HepG2 (cell line): Measurements from ENCODE around the gene IPPK. TPM values are rescaled to one million over a fixed set of nuclear protein-coding genes. Genes with fewer than 3 reads are reported as not detected.

Experiments
- ATAC-seq: fragments of 200-7000 bp; cut with Tn5 transposase; 3 replicates; pipeline ENCODE4 v1.9.1; 2020; ENCODE audit warnings: mild to moderate bottlenecking, moderate library complexity
- BruUV-seq: library from RNA; stranded (reverse); fragments of 400-500 nt; replicated peaks from 2 replicates; lab custom pipeline; 2021; lab: Mats Ljungman, UMichigan
- CTCF ChIA-PET: fragments of 300-600 bp; formaldehyde crosslinking; extraction: SDS; loops from one replicate; lab custom pipeline; 2021; ENCODE audit warnings: low total read pairs, inconsistent platforms, low intra/inter-chr PET ratio; lab: Yijun Ruan, JAX
- POLR2A ChIA-PET: fragments of 350-600 bp; sonication (Branson Sonifier 250); formaldehyde crosslinking; loops from one replicate; lab custom pipeline; 2020; ENCODE audit warnings: antibody characterized with exemption, inconsistent platforms; lab: Yijun Ruan, JAX
- DNase-seq: peaks from one replicate; pipeline ENCODE4 v3.0.0-alpha.2; 2015; ENCODE audit warnings: low spot score
- FAIRE-seq: peaks from 3 replicates; lab custom pipeline; 2011; peaks lifted over from hg19 to GRCh38; lab: Jason Lieb, UNC
- H2AFZ ChIP-seq: one replicate; pipeline ENCODE4 v1.6.1; 2011; ENCODE audit warnings: low read length, inconsistent platforms
- H3K27ac ChIP-seq: fragments of 300-600 bp; 3 replicates; pipeline ENCODE4 v1.8.0; 2011; ENCODE audit warnings: mixed run types, mild to moderate bottlenecking, mixed read lengths, low read length, inconsistent platforms; ENCODE audit not compliant: insufficient read depth; ENCODE audit errors: extremely low read length
- H3K27me3 ChIP-seq, 2 experiments: fragments of 200-600 bp in 1 of 2; 2 replicates in 1 of 2; 3 replicates in 1 of 2; pipeline versions ENCODE4 v1.6.0 to v1.8.0; 2011; ENCODE audit warnings: low read length in 2 of 2, mild to moderate bottlenecking in 2 of 2, moderate library complexity in 2 of 2, inconsistent platforms in 1 of 2; ENCODE audit not compliant: insufficient read depth in 2 of 2, control insufficient read depth in 1 of 2
- H3K36me3 ChIP-seq, 2 experiments: fragments of 200-600 bp in 1 of 2; replicated peaks in 1 of 2; 2 replicates in 1 of 2; 3 replicates in 1 of 2; pipeline versions ENCODE4 v1.5.1 to v1.8.0; 2011; ENCODE audit warnings: low read length in 2 of 2, inconsistent platforms in 1 of 2; ENCODE audit not compliant: insufficient read depth in 2 of 2, control insufficient read depth in 1 of 2
- H3K4me1 ChIP-seq: 2 replicates; pipeline ENCODE4 v1.5.1; 2012; ENCODE audit warnings: low read length, inconsistent platforms; ENCODE audit not compliant: insufficient read depth
- H3K4me2 ChIP-seq: 2 replicates; pipeline ENCODE4 v1.6.0; 2011; ENCODE audit warnings: low read depth, low read length, inconsistent platforms
- H3K4me3 ChIP-seq, 3 experiments: fragments of 200-600 bp in 1 of 3; sonication (generic), shearing (Covaris generic) in 1 of 3; replicated peaks in 1 of 3; 2 replicates each; pipeline ENCODE4 v1.5.1; 2011 to 2016; ENCODE audit warnings: low read length in 3 of 3, inconsistent platforms in 2 of 3, low read depth in 2 of 3, mild to moderate bottlenecking in 2 of 3, control low read depth in 1 of 3, mixed read lengths in 1 of 3; ENCODE audit not compliant: insufficient read depth in 1 of 3
- H3K79me2 ChIP-seq: one replicate; pipeline ENCODE4 v1.6.1; 2011; ENCODE audit warnings: low read length, inconsistent platforms; ENCODE audit not compliant: insufficient read depth
- H3K9ac ChIP-seq: 2 replicates; pipeline ENCODE4 v1.6.0; 2011; ENCODE audit warnings: mild to moderate bottlenecking, low read depth, low read length, inconsistent platforms; ENCODE audit not compliant: insufficient read depth
- H3K9me3 ChIP-seq: 2 replicates; pipeline ENCODE4 v1.5.1; 2012; ENCODE audit warnings: mild to moderate bottlenecking, low read length
- H4K20me1 ChIP-seq: 2 replicates; pipeline ENCODE4 v1.6.0; 2011; ENCODE audit warnings: inconsistent platforms, mild to moderate bottlenecking, low read length, moderate library complexity; ENCODE audit not compliant: insufficient read depth
- CBX5 ChIP-seq: sonication (generic); formaldehyde crosslinking; IDR thresholded peaks from 2 replicates; pipeline ENCODE4 v1.4.0; 2020; ENCODE audit warnings: missing genetic modification reagents, borderline replicate concordance
- CERS6 ChIP-seq: sonication (generic); formaldehyde crosslinking; IDR thresholded peaks from 2 replicates; pipeline ENCODE4 v1.5.0; 2020; ENCODE audit warnings: missing genetic modification reagents
- FOXO1 ChIP-seq: sonication (generic); formaldehyde crosslinking; IDR thresholded peaks from 2 replicates; pipeline ENCODE4 v1.4.0; 2020; ENCODE audit warnings: missing genetic modification reagents
- SAP130 ChIP-seq: IDR thresholded peaks from 2 replicates; pipeline ENCODE4 v1.6.1; 2016; ENCODE audit warnings: low read depth
- ZBTB38 ChIP-seq: sonication (generic); formaldehyde crosslinking; IDR thresholded peaks from 2 replicates; pipeline ENCODE4 v1.5.1; 2020; ENCODE audit warnings: mild to moderate bottlenecking, missing genetic modification reagents
- ZNF121 ChIP-seq: sonication (generic); formaldehyde crosslinking; IDR thresholded peaks from 2 replicates; pipeline ENCODE4 v1.5.0; 2020; ENCODE audit warnings: mild to moderate bottlenecking, missing genetic modification reagents
- ZNF17 ChIP-seq: sonication (generic); formaldehyde crosslinking; IDR thresholded peaks from 2 replicates; pipeline ENCODE4 v1.5.0; 2020; ENCODE audit warnings: mild to moderate bottlenecking, missing genetic modification reagents
- ZNF543 ChIP-seq: sonication (generic); formaldehyde crosslinking; IDR thresholded peaks from 2 replicates; pipeline ENCODE4 v1.4.0; 2020; ENCODE audit warnings: mild to moderate bottlenecking, missing genetic modification reagents
- WGBS: methylation state at CpG from one replicate; pipeline ENCODE4 v1.1.6; 2017; ENCODE audit warnings: low lambda C conversion rate; 5-methylcytosine and 5-hydroxymethylcytosine counted together
- in situ Hi-C: cut with HindIII; loops from 2 replicates; pipeline ENCODE4 v1.10.0; 2017; ENCODE audit warnings: low pct_unique_long_range_greater_than_20kb; ENCODE audit not compliant: extremely low pct_ligation_motif_present
- intact Hi-C: fragments of 100-400 bp; cut with micrococcal nuclease; formaldehyde crosslinking; loops from one replicate; pipeline ENCODE4 v1.10.0; 2022; ENCODE audit not compliant: unreplicated experiment
- polyA plus RNA-seq, 8 experiments: library from polyadenylated mRNA; depleted of rRNA in 3 of 8; stranded (reverse) in 7 of 8; unstranded in 1 of 8; fragments of >200 nt; fragmentation: Illumina TruSeq in 4 of 8; extraction: Trizol in 4 of 8; gene quantifications; 2 replicates each; pipeline versions ENCODE4 v1.2.1 to v1.2.3, GENCODE V29; 2011 to 2016; ENCODE audit warnings: low read depth in 4 of 8, missing spikeins in 1 of 8, mixed read lengths in 1 of 8; ENCODE audit not compliant: insufficient read depth in 1 of 8
- total RNA-seq, 5 experiments: library from RNA; depleted of rRNA; stranded (reverse); fragments of >200 nt; fragmentation: Illumina TruSeq; extraction: Trizol; gene quantifications; 2 replicates each; pipeline ENCODE4 v1.2.3, GENCODE V29; 2016; ENCODE audit warnings: low read depth in 1 of 5
- TF ChIP-seq, protein P1 (sequence below): sonication (generic); formaldehyde crosslinking; IDR thresholded peaks from 2 replicates; pipeline ENCODE4 v1.5.1; 2020; ENCODE audit warnings: mild to moderate bottlenecking, missing genetic modification reagents, moderate library complexity

Gene IPPK
- total and polyA plus RNA-seq, 2 of the 13 experiments (the other 11 are each of a cell fraction or from before 2014, with no cell fraction given), result 9.9 to 14.1 TPM

DNA sequence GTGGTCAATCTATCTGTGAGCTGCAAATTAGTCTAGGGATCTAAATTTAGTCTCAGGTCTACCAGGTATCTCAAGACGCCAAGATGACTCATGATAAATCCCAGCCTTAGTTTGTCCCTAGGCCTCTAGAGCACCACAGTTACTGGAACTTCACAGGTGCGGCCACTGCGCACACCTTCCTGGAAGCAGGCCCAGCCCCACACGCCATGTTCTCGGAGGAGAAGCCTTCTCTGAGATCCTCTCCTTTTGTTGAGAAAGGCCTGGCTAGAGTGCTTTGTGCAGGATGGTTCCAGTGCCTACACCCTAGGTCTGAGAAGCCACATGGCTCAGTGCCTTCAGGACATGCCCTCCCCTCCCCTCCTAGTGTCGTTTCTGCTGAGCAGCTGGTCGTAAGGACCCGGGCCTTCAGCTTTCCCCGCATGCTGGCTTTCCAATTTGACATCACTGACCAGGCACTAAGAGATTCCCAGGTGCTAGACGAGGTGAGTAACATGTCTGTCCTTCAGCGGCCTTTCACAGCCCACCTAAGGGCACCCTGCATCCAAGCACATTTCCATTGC is 51.9 kb downstream of the IPPK start (continued):
- TF ChIP-seq ZNF17 (CRISPR knock-in tag), result no peak

GRCh38 chr9:92617195-92617813 is 52.6 kb downstream of the IPPK start:
- peak overlapping the region; percentile 37 for H3K4me2 ChIP-seq
- CTCF ChIA-PET, result no interaction called here
- FAIRE-seq, result no peak
- 93% methylated on average over 7 of the region's 11 CpGs for WGBS
- TF ChIP-seq SAP130 (CRISPR knock-in tag) (0 out of 2 replicates have a peak, but pooled peaks have one; percentile 4), ZNF543 (CRISPR knock-in tag) (0 out of 2 replicates have a peak, but pooled peaks have one; percentile 19), ZNF121 (CRISPR knock-in tag) (peak; percentile 42; the same call in 1 of the 2 replicates), CBX5 (CRISPR knock-in tag) (no peak), CERS6 (0 out of 2 replicates have a peak, but pooled peaks have one; percentile 36), FOXO1 (CRISPR knock-in tag) (no peak), ZBTB38 (CRISPR knock-in tag) (peak; percentile 62)
- TF ChIP-seq, protein P1, sequence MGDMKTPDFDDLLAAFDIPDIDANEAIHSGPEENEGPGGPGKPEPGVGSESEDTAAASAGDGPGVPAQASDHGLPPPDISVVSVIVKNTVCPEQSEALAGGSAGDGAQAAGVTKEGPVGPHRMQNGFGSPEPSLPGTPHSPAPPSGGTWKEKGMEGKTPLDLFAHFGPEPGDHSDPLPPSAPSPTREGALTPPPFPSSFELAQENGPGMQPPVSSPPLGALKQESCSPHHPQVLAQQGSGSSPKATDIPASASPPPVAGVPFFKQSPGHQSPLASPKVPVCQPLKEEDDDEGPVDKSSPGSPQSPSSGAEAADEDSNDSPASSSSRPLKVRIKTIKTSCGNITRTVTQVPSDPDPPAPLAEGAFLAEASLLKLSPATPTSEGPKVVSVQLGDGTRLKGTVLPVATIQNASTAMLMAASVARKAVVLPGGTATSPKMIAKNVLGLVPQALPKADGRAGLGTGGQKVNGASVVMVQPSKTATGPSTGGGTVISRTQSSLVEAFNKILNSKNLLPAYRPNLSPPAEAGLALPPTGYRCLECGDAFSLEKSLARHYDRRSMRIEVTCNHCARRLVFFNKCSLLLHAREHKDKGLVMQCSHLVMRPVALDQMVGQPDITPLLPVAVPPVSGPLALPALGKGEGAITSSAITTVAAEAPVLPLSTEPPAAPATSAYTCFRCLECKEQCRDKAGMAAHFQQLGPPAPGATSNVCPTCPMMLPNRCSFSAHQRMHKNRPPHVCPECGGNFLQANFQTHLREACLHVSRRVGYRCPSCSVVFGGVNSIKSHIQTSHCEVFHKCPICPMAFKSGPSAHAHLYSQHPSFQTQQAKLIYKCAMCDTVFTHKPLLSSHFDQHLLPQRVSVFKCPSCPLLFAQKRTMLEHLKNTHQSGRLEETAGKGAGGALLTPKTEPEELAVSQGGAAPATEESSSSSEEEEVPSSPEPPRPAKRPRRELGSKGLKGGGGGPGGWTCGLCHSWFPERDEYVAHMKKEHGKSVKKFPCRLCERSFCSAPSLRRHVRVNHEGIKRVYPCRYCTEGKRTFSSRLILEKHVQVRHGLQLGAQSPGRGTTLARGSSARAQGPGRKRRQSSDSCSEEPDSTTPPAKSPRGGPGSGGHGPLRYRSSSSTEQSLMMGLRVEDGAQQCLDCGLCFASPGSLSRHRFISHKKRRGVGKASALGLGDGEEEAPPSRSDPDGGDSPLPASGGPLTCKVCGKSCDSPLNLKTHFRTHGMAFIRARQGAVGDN, result peak; percentile 56
- TF ChIP-seq, all 625 proteins: peak for 6
- peaks cover 63% of the 10 kb centered on the region for H3K4me1 ChIP-seq
- intact Hi-C loops, result no loop called here
- no peaks in the 10 kb centered on the region for H4K20me1 ChIP-seq
- H3K9ac ChIP-seq, result peak overlapping the region; percentile 14; the same call in 1 of the 2 replicates
- POLR2A ChIA-PET, result interaction anchor here (0.8 to 1.4 kb wide), 4 partner anchors 9 to 478 kb away, joined by 3 to 8 read pairs (median 4); no protein-coding TSS in a partner anchor
- no peaks in the 10 kb centered on the region for H3K79me2 ChIP-seq
- BruUV-seq, result no TSS peak
- H2AFZ ChIP-seq, result no peak overlapping the region
- H3K9me3 ChIP-seq, result no peaks in the 10 kb centered on the region
- peaks cover 5 to 18% of the 10 kb centered on the region in 2 experiments for H3K36me3 ChIP-seq
- DNase-seq, result no peak
- ATAC-seq, result peak; percentile 10; the same call in 2 of the 3 replicates
- no peak overlapping the region for H3K4me3 ChIP-seq
- in situ Hi-C loops, result no loop called here
- H3K27me3 ChIP-seq, result no peaks in the 10 kb centered on the region
- H3K27ac ChIP-seq, result peak overlapping the region; percentile 74
